Activated CD4-positive, CD25-positive, alpha-beta regulatory T cell (primary cell): ENCODE data around the gene DUOX2.
"Not testable (repeated sequence)": the region's sequence is repeated elsewhere in the genome, so short reads cannot be mapped to it uniquely, and the experiment has no call there.

Source experiments
- DNase-seq, 4 experiments: peaks; one replicate each; lab custom pipeline; 2025; lab: John Stamatoyannopoulos, UW

The DUOX2 gene

GRCh38 chr15:45118996-45119395 lies 5.0 kb upstream of the DUOX2 start:
- DNase-seq: no peak

DNA sequence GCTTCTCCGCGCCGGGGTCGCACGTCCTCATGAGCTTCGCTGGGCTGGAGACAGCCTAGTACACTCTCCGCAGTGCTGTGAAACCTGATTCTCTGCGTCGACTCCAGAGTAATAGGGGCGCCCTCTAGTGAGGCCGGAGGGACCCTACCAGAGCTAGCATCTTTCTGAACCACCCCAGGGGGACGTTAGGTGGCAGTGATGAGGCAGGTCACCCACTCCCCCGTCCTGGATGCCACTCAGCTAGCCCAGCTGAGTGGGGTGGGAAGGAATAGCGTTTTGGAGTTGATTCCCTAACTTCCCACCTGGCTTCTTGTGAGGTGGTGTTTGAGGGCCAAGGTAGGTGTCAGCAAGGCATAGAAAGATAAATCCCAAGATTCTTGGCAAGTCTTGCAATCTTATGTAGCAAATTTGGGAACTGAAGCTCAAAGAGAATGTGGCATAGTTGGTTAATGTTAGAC lies 4.2 kb upstream of the DUOX2 start:
- peak; percentile 56 to 76 (median 66) for DNase-seq

GRCh38 chr15:45117308-45118130 lies 3.5 kb upstream of the DUOX2 start:
- DNase-seq: no peak

- no peak for DNase-seq
Observed at GRCh38 chr15:45116482-45117307, 2.7 kb upstream of the DUOX2 start.

GRCh38 chr15:45116006-45116481 lies 2.1 kb upstream of the DUOX2 start:
- no peak for DNase-seq

- DNase-seq: no peak
Observed at GRCh38 chr15:45115312-45115820, 1.4 kb upstream of the DUOX2 start.

GRCh38 chr15:45114751-45115085 lies 746 bp upstream of the DUOX2 start:
- no peak for DNase-seq

DNA sequence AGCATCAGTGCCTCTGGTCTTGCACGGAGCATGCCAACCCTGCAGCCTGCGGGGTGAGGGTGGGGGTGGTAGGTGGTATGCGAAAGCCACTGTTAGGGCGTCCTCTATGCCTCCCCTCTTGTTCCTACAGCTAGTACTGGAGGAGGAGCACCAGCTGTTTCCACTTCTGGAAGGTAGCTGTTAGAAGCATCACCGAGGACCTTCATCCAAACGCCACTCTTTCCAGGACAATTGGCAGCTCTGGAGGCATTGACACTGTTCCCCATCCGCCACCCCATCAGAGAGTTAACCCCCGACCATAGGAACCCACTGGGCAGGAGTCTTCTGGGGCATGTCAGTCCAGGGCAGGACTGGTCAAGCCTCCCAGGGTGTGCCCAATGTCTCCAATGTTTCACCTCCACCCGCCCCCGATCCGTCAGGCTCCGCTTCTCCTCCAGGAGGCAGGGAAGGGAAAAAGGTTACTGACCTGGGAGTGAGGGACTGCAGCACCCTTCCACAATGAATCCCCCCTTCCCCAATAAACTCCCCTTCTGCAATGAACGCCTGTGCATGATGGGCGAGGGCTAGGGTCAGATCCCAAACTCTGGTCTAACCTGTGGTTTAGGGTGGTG lies 487 bp downstream of the DUOX2 start:
- no peak for DNase-seq

DNA sequence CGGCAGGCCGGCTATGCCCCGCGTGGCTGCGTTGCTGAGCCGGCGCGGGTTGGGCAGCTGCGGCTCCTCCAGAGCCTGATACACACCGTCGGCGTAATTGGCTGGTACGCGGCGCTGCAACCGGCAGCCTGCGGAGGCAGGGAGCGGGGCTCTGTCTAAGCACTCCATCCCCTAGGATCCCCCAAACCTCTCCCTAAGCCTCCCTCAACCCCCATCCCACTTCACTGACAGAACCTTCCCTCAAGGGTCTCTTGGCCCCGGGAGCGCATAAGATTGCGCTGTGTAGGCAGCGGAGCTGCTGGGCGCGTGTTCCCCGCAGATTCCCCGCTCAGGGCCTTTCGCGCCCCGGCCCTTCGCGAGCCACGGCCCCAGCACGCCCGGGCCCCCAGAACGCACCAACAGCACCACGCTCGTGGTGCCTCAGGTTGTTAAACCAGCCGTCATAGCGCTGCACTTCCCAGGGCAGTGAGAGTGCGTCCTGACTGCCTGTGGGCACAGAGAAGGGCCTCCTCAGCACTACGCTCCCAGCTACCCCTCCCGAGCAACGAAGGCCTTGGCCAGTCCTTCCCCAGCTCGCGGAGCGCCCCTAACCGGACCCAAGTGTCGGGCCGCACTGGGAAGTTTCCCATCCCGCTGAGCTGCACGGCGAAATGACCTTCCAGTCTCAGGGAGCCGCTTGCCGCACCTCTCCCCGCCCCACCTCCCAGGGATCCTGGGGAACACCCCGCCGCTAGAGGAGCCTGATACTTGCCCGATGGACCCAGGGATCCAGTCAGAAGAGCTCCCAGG lies 1.2 kb downstream of the DUOX2 start:
- DNase-seq: no peak

- DNase-seq: no peak
Observed at GRCh38 chr15:45112143-45112590, 1.8 kb downstream of the DUOX2 start.

GRCh38 chr15:45111390-45112142 lies 2.4 kb downstream of the DUOX2 start:
- DNase-seq: no peak

GRCh38 chr15:45110256-45110820 lies 3.6 kb downstream of the DUOX2 start:
- no peak for DNase-seq

DNA sequence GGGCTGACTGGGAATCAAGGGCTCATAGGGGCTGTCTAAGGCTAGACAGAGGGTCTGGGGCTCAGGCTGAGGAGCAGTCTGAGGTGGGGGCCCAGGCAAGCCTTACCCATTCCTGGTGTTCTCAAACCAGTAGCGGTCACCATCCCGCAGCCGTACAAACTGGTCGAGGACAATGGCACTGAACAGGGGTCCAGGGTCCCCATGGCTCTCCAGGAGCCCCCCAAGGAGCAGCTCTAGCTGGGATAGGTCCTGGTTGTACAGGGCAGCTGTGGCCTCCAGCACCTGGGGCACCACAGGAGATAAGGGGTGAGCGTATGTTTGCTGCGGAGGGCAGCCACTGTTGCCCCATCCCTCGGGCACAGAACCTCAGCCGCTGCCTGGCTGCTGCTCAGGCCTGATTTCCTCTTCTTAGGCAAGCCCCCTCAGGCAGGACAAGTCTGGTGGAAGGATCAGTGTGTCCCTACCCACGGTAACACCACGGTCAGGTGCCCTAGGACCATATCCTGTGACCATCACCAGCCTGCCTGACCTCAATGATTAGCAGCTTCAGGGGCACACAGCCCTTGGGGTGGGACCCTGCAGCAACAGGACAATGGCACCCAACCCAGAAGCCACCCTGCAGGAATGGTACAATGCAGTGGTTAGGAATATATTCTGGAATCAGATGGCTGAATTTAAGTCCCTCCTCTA lies 5.9 kb downstream of the DUOX2 start:
- DNase-seq: no peak

DNA sequence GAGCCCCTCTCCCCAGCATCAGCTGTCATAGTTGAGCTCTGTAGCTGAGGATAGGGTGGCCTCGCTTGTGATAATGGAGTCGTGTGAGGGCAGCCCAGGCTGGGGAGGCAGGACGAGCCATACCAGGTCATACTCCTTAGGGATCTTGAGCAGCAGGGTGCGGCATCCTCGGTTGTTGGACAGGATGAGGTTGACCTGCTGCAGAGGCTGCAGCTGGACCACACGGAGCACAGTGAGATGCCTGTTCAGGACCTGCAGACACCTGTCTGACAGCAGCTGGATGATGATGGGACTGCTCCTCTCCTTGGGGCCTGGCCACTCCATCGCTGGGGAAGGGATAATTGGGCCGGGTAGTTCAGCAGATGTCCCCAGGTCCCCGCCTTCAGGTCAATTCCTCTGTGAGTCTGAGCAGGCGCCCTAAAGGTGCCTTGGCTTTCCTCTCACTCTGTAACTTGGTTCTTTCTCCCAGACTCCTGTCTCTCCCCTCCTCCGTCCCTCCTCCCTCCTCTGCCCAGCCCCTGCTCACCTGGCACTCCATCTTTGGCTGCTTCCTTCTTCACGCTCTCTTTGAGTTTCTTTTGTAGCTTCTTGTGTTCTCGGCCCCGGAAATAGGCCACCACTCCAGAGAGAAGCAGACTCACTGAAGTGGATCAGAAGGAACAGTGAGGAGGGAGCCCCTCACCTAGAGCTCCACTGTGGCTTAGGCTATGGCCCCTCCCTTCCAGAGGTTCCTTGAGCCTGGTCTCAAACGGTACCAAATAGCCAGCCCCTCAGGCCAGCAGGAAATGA lies 7.8 kb downstream of the DUOX2 start:
- DNase-seq: no peak

- no peak for DNase-seq
Observed at GRCh38 chr15:45105586-45105985, 8.4 kb downstream of the DUOX2 start.

DNA sequence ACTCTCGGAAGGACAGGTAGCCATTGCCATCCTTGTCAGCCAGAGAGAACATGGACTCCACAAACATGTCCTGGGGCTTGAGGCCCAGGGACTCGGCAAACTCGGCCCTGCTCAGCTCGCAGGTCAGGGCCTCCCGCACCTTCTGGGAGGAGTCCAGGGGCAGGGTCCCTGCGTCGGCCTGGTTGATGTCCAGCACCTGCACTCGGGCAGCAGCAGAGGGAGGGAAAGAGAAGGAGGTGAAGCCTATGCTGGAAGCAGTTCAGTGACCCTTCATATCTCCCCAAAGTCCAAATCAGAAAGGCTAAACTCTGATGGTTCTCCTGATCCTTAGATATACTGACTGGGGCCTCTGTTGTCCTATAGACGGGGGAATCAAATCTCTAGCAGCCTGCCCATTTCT lies 9.8 kb downstream of the DUOX2 start:
- not testable (repeated sequence) for DNase-seq

- DNase-seq: no peak
Observed at GRCh38 chr15:45102226-45102625, 11.7 kb downstream of the DUOX2 start.

DNA sequence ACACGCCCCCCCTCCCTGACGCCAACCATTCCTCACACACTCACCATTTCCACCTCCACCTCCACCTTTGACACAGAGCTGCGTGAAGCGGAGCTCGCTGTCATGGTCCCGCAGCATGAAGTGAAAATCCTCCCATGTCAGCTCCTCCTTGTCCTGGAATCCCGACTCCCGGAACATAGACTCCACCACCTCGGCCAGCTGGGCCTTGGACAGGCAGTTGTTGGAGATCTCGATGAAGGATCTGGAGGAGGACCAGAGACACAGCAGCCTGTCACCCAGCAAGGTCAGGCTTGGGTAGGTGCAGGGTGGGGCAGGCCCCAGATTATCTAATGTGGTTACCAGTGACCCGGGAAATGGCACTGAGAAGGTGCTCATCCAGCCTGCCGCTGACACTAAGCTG lies 12.2 kb downstream of the DUOX2 start:
- no peak for DNase-seq
